Measurements from ENCODE around the gene PDE4B.
"Not testable (repeated sequence)": the region's sequence is repeated elsewhere in the genome, so short reads cannot be mapped to it uniquely, and the experiment has no call there.

Gene PDE4B

DNA sequence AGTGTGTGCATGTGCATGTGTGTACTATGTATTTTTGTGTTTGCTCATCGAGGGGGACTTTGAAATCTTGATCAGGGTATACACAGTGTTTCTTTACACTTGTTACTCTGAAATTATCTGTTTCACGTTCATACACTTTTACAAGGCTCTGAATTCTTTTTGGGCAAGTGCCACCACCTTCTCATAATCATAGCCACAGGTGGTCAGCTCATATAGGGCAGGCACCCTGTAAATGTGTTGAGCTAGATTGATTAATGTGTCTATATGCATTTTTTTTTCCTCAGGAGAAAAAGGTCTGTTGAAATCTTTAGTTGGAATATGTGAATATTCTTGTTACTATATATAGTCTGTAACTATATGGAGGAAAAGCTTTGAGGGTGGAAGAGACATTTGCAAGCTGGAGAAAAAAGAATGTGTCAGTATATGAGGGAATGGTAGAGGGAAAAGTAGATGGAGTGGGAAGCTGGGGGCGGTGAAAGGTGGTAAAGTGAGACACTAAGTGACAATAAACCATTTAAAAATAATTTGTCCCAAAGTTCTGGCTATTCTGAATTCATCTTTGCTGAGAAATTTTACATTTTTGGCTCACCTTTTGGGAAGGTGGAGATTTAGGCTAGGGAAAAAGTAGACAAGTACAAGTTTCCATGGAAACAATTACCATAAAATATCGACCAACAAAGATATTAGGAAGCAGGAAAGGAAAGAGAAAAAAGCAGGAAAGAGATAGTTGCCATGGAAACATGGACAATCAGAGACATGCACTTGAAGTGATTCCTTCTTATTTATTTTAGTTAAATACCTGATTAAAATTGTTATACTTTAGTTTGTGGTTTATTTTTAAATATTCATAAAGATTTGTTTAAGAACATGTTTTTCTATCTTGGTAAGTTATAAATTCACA, 277.5 kb downstream of the PDE4B start:
- no peak for DNase-seq

- DNase-seq: no peak
Observed at GRCh38 chr1:66073388-66073787, 280.7 kb downstream of the PDE4B start.

- DNase-seq: no peak
Observed at GRCh38 chr1:66074147-66074546, 281.5 kb downstream of the PDE4B start.

DNA sequence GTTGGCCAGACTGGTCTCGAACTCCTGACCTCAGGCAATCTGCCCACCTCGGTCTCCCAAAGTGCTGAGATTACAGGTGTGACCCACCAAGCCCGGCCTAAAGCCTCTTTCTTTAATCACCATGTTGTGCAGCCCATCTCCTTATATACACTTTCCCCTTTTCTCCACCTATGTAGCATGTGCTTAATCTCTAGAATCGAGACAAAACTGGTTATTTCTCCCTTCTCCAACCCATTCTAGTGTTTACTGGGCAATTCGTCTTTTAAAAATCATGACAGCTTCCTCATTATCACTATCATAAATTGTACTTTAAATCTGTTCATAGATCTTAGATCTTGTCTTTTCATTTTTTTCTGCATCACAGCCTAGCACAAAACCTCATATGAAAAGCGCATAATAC, 285.7 kb downstream of the PDE4B start:
- DNase-seq: no peak

GRCh38 chr1:66083003-66083402, 290.3 kb downstream of the PDE4B start:
- no peak for DNase-seq

- DNase-seq: no peak
Observed at GRCh38 chr1:66084442-66084841, 291.7 kb downstream of the PDE4B start.

DNA sequence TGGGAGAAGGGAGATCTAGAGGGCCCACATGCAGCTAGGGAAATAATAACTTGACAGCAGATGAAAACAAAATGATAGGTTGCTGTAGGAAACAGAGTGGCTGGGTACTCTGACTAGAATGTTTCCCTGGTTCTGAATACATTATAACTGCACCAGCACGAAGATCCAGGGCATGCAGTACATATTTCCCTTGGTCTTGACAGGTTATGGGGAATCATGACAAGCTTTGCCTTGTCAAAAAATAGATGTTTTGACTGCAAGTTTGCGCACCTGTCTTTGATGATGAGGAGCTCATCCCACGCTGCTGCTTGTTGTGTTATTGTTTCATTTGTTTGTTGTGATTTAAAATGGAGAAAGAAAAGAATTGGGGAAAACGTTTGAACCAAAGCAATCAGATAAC, 292.9 kb downstream of the PDE4B start:
- DNase-seq: no peak

DNA sequence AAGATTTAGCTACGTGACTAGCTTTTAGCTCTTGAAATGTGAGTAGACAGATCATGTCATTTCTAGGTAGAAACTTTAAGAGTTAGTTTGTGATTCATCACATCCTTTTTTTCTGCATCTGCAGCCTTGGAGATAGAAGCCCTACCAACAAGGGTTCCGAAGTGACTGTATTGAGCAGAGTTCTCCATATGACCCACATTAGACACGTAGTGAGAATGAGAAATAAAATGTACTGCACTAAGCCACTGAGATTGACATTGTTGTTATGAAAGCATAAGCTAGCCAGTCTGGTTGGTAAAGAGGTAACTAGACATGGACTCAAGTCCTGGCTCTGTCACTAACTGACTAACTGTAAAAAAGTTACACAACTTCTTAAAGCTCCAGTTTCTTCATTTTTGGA, 296.1 kb downstream of the PDE4B start:
- no peak for DNase-seq

- no peak for DNase-seq
Observed at GRCh38 chr1:66090859-66091457, 298.3 kb downstream of the PDE4B start.

GRCh38 chr1:66095190-66095589, 302.5 kb downstream of the PDE4B start:
- DNase-seq: no peak

DNA sequence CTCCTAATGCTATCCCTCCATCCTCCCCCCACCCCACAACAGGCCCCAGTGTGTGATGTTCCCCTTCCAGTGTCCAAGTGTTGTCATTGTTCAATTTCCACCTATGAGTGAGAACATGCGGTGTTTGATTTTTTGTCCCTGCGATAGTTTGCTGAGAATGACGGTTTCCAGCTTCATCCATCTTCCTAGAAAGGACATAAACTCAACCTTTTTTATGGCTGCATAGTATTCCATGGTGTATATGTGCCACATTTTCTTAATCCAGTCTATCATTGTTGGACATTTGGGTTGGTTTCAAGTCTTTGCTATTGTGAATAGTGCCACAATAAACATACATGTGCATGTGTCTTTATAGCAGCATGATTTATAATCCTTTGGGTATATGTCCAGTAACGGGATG, 308.3 kb downstream of the PDE4B start:
- DNase-seq: not testable (repeated sequence)

GRCh38 chr1:66104076-66104475, 311.4 kb downstream of the PDE4B start:
- DNase-seq: not testable (repeated sequence)

DNA sequence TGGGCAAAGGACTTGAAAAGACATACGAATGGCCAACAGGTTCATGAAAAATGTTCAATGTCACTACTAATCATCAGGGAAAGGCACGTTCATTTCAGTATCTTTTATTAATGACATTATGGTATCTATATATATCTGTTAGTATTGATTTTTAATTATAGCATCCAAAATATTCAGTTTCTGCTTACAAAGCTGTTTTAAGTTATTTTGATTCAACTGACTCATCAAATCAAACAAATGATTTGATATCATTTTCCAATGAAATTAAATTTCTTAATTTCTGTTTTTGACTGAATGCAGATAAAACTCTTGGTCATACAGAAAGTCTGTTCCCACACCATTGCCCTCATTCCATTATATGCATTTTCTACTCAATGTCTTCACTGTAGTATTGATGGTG, 315.9 kb downstream of the PDE4B start:
- no peak for DNase-seq

GRCh38 chr1:66112744-66113400, 320.2 kb downstream of the PDE4B start:
- DNase-seq: no peak

DNA sequence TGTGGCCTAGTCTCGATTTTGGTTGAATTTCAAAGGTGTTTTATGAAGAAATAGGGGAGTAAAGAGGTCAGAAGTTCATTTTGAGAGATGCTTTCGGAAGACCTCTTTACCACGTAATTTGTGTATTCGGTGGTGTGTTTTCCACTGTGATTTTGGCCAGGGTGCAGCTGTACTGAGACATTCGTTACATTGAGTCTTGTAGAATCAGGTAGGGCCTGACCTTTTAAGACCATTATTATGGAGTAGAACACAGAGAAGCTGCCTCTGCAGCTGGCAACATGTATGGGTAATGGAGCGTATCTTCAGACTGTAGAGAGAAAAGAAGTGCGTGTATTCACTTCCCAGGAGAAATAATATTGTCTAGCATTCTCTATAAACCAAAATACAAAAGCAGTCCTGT, 326.5 kb downstream of the PDE4B start:
- no peak for DNase-seq

DNA sequence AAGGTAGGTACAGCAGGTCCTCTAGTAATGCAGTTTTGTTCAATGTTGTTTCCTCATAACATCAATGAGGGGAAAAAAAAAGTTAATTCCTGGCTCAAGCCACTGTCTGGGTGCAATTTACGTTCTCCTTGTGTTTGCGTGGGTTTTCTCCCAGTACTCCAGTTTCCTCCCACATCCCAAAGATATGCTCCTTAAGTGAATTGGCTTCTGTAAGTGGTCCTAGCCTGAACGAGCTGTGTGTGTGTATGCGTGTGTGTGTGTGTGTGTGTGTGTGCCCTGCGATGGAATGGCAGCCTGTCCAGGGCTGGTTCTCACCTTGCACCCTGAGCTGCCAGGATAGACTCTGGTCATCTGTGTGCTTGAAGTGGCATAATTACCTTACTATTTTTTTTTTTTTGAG, 332.0 kb downstream of the PDE4B start:
- DNase-seq: no peak

DNA sequence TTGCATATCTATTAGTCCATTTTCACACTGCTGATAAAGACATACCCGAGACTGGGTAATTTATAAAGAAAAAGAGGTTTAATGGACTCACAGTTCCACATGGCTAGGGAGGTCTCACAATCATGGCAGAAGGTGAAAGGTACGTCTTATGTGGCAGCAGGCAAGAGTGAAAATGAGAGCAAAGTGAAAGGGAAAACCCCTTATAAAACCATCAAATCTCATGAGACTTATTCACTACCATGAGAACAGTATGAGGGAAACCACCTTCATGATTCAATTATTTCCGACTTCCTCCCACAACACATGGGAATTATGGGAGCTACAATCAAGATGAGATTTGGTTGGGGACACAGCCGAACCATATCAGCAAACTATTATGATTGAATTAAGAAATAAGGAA, 335.9 kb downstream of the PDE4B start:
- DNase-seq: not testable (repeated sequence)

DNA sequence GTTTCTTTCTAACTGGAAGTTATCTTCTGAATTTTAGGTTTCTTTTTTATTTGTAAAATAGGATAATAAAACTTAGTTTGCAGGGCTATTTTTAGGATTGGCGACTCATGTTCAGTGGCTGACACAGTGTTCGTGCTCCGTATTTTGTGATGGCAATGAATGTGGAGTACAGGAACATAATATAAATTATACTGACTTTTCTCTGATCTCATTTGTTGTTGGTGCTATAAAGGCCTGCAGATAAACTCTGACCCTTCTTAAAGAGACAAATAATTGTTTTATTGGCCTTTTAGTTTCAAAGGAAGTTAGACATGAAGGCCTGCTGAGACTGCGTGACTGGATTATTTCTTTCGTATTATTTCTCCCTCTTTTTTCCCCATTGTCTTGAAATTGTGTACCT, 339.6 kb downstream of the PDE4B start:
- DNase-seq: no peak

DNA sequence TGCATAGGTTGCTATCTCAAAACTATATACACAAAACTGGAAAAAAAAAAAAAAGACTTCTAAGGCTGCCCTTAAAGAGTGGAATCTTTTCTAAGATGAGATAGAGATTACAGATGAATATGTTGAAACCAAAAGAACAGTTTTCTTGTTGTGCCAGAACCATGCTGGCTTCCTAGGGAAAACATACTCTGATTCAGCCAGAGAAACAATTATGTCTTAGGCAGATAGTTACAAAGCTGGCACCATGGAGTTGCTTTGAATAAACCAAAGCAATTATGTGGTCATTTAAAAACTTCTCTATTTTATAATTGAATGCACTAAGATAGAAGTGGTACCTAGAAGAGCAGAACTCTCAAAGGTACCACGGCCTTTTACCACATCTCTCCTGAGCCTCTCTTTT, 341.3 kb downstream of the PDE4B start:
- DNase-seq: no peak

GRCh38 chr1:66135161-66135560, 342.5 kb downstream of the PDE4B start:
- DNase-seq: no peak

- not testable (repeated sequence) for DNase-seq
Observed at GRCh38 chr1:66136423-66136822, 343.7 kb downstream of the PDE4B start.

DNA sequence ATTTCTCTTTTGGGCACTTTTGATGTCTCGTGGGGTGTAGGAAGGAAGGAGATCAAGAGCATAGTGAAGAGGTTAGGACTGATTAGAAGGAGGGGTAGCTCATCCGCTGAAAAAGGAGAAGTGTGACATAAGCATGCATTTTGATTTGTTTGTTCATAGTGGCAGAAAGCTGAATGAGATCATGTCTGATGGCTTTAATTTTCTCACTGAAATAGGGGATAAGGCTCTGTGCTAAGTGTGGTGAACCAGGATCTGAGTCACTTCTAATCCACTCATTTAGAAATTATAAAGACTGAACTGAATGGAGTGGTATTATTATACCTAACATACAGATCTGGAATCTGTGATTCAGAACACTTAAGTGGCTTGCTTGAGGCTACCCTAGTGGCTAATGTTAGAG, 344.5 kb downstream of the PDE4B start:
- no peak for DNase-seq

- DNase-seq: no peak
Observed at GRCh38 chr1:66138613-66139012, 345.9 kb downstream of the PDE4B start.

DNA sequence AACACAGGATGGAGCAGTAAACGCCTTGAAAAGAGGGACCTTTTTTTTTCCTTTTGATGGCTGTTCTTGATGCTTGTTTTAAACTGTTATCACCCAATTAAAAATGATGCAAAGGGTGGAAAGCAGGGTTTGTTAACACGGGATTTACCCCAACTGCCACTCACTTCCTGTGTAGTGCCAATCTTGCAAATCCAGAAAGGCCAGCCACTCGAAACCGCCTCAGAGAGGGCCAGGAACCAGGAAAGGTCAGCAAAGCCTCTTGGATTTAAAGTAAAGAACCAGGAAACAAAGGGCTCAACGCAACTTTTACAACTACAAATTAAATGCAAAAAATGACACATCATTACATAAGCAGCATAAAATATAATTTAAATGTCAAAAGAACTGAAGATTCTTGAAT, 347.4 kb downstream of the PDE4B start:
- DNase-seq: no peak

All from activated T-cell treated with anti-CD3 and anti-CD28 coated beads for 4 hours (primary cell).